Heart left ventricle (tissue), 16 donors: Measurements from ENCODE around the gene PAQR4. TPM values are rescaled to one million over a fixed set of nuclear protein-coding genes. Genes with fewer than 3 reads are reported as not detected.

Source experiments
- ATAC-seq, 4 donors: fragments of 200-7000 bp; cut with Tn5 transposase; one replicate each; pipeline ENCODE4 v1.9.1; 2020 to 2022; ENCODE audit warnings: moderate library complexity in 4 of 4, mild to moderate bottlenecking in 3 of 4, moderate number of reproducible peaks in 1 of 4
- DNase-seq, 5 donors: peaks; one replicate each; pipeline ENCODE4 v3.0.0-alpha.2; 2020
- H3K27ac ChIP-seq, 12 donors: fragments of 200-600 bp; sonication (generic) in 4 of 12; one replicate each; pipeline versions ENCODE4 v1.5.0 to v1.8.0; 2016 to 2022; ENCODE audit warnings: mild to moderate bottlenecking in 2 of 12
- H3K27me3 ChIP-seq, 9 donors: fragments of 200-600 bp; sonication (generic) in 2 of 9; one replicate each; pipeline versions ENCODE4 v1.5.1 to v1.8.0; 2016 to 2022; ENCODE audit warnings: mild to moderate bottlenecking in 3 of 9
- H3K36me3 ChIP-seq, 9 donors: fragments of 200-600 bp; sonication (generic) in 2 of 9; one replicate each; pipeline versions ENCODE4 v1.5.0 to v1.8.0; 2018 to 2022; ENCODE audit warnings: mild to moderate bottlenecking in 2 of 9
- H3K4me1 ChIP-seq, 12 donors: fragments of 200-600 bp; sonication (generic) in 4 of 12; one replicate each; pipeline versions ENCODE4 v1.5.0 to v1.8.0; 2016 to 2022; ENCODE audit warnings: mild to moderate bottlenecking in 3 of 12
- H3K4me3 ChIP-seq, 12 donors: fragments of 200-600 bp; sonication (generic) in 4 of 12; one replicate each; pipeline versions ENCODE4 v1.5.0 to v1.8.0; 2017 to 2022; ENCODE audit warnings: mild to moderate bottlenecking in 9 of 12, moderate library complexity in 4 of 12
- H3K9me3 ChIP-seq, 12 donors: fragments of 200-600 bp; sonication (generic) in 4 of 12; one replicate each; pipeline versions ENCODE4 v1.5.0 to v1.8.0; 2016 to 2022; ENCODE audit warnings: mild to moderate bottlenecking in 1 of 12
- CTCF ChIP-seq, 12 donors: fragments of 200-600 bp; sonication (generic) in 4 of 12; IDR thresholded peaks; one replicate each; pipeline versions ENCODE4 v1.5.0 to v1.8.0; 2018 to 2022; ENCODE audit warnings: antibody characterized with exemption in 12 of 12, mild to moderate bottlenecking in 5 of 12
- POLR2A ChIP-seq, 2 donors: fragments of 450-650 bp; IDR thresholded peaks; one replicate each; pipeline ENCODE4 v1.6.1; 2017; ENCODE audit warnings: antibody characterized with exemption in 2 of 2, mild to moderate bottlenecking in 2 of 2, moderate library complexity in 2 of 2
- WGBS, 4 donors: extraction: QIAGEN DNeasy Blood & Tissue Kit in 2 of 4; methylation state at CpG; one replicate each; pipeline versions ENCODE4 v1.1.5 to v1.1.7; 2013 to 2018; 5-methylcytosine and 5-hydroxymethylcytosine counted together
- intact Hi-C, 10 donors: fragments of 100-400 bp; cut with DNase I; formaldehyde crosslinking; loops; one replicate each; pipeline versions ENCODE4 v1.11.1 to v1.14.2; 2022
- polyA plus RNA-seq, 2 donors: library from polyadenylated mRNA; stranded (reverse); fragments of 200-250 nt; gene quantifications; one replicate each; pipeline ENCODE4 v1.2.3, GENCODE V29; 2013
- total RNA-seq, 9 donors: library from RNA; depleted of rRNA in 2 of 9; stranded (reverse); fragments of >200 nt in 2 of 9; fragmentation: NEBNext Ultra II Directional in 3 of 9; extraction: Animal tissue kit (Norgen Biotek cat#: 25700) in 3 of 9; gene quantifications; one replicate each; pipeline versions ENCODE4 v1.1.0 to v1.2.4, GENCODE V29; 2016 to 2023
- donor health status: ischemic (EF 13 %, LVEDD 7.1; RV severe dilation, severe dysfunction).
- donor health status: healthy with polysubstance abuse.
- donor health status: DM: no; HTN: yes; CAD: no.
- donor health status: DM: no; HTN: no; CAD: no.
- donor health status: ischemic (EF 25% LVEDD 6.9; RV normal size, moderate dysfunction).
- donor health status: ischemic (EF 25% LVEDD 5.7; RV mildly dilated, moderate dysfunction).
- donor health status: healthy.
- donor health status: DM: yes; HTN: yes; CAD: no.
- donor health status: ischemic (EF 35%, LVEDD 5.7; RV mildly dilated, moderate dysfunction).
- donor health status: nonischemic (EF 11% LVEDD 7.7; RV severe dilation, severe dysfunction).
- donor health status: DM: yes; HTN: yes; CAD: no.
- donor health status: PGD.
- donor health status: ischemic (EF 29% LVEDD 5.4; RV normal size, mild dysfunction).
- donor health status: nonischemic (EF 23%, LVEDD 6.1; RV moderate dilation, normal function).

The PAQR4 gene
- total and polyA plus RNA-seq, 11 donors = 6.9 to 16.3 (median 9.0) TPM

- intact Hi-C loops = no loop called here
- Histone ChIP-seq H3K27me3 (peaks cover 14 to 36% (median 24%) of the 10 kb centered on the region in 9 donors), H3K4me1 (peaks cover 11 to 44% (median 30%) of the 10 kb centered on the region in 12 donors), H3K27ac (no peak within 1 kb of the TSS), H3K36me3 (peaks cover 0 to 5% (median 0%) of the 10 kb centered on the region in 9 donors), H3K4me3 (no peak within 1 kb of the TSS), H3K9me3 (no peaks in the 10 kb centered on the region)
- WGBS, 4 donors = 4 to 10% (median 9%) methylated on average over 25 to 52 of the region's 52 CpGs
- no peak for ATAC-seq
- TF ChIP-seq CTCF (IDR thresholded peaks at IDR 0.05) (peak in 4 of 12 donors; percentile 10 to 30 (median 16)), POLR2A (IDR thresholded peaks at IDR 0.05) (no peak)
- DNase-seq = no peak
Measured at GRCh38 chr16:3017794-3018506, 48.8 kb downstream of the PAQR4 start, which contains the start of gene CLDN6. CLDN6 (minus strand) TSS chr16:3018183; CDS start chr16:3016021, 2,162 bp downstream.

- peaks cover 0 to 5% (median 0%) of the 10 kb centered on the region in 9 donors for H3K36me3 ChIP-seq
- 32 to 35% (median 34%) methylated on average over 39 to 40 of the region's 40 CpGs for WGBS, 4 donors
- H3K27me3 ChIP-seq = peaks cover 6 to 21% (median 14%) of the 10 kb centered on the region in 9 donors
- no peaks in the 10 kb centered on the region for H3K9me3 ChIP-seq
- ATAC-seq = no peak
- no peak for TF ChIP-seq CTCF (IDR thresholded peaks at IDR 0.05)
- no peak for TF ChIP-seq POLR2A (IDR thresholded peaks at IDR 0.05)
- no peak for DNase-seq
- H3K4me3 ChIP-seq = peak overlapping the region in 11 of 12 donors; percentile 56 to 99 (median 78)
- peaks cover 13 to 58% (median 42%) of the 10 kb centered on the region in 12 donors for H3K4me1 ChIP-seq
- intact Hi-C loops = loop anchor here in 1 of 10 donors (1.0 kb wide), 1 partner anchor 15 kb away; no protein-coding TSS in a partner anchor
- H3K27ac ChIP-seq = peak overlapping the region in 7 of 12 donors; percentile 90 to 100 (median 96)
Measured at GRCh38 chr16:3019594-3020246, 50.6 kb downstream of the PAQR4 start.

- TF ChIP-seq CTCF (IDR thresholded peaks at IDR 0.05) (peak in 3 of 12 donors; percentile 11 to 24 (median 22)), POLR2A (IDR thresholded peaks at IDR 0.05) (peak; percentile 45 to 89)
- Histone ChIP-seq H3K36me3 (peaks cover 0 to 5% (median 0%) of the 10 kb centered on the region in 9 donors), H3K4me3 (peak within 1 kb of the TSS; percentile 35 to 99 (median 76)), H3K27ac (peak within 1 kb of the TSS; percentile 31 to 100 (median 96)), H3K9me3 (no peaks in the 10 kb centered on the region), H3K27me3 (peaks cover 6 to 21% (median 14%) of the 10 kb centered on the region in 9 donors), H3K4me1 (peaks cover 13 to 61% (median 44%) of the 10 kb centered on the region in 12 donors)
- ATAC-seq (peak in 3 of 4 donors; percentile 3 to 45 (median 42)), DNase-seq (peak; percentile 82 to 90 (median 84))
- intact Hi-C loops = loop anchor here in 1 of 10 donors (1.0 kb wide), 1 partner anchor 16 kb away; no protein-coding TSS in a partner anchor
- WGBS, 4 donors = 0 to 4% (median 1%) methylated on average over 16 to 49 of the region's 49 CpGs
Measured at GRCh38 chr16:3020247-3020603, 51.1 kb downstream of the PAQR4 start, which contains the start of gene TNFRSF12A. TNFRSF12A (plus strand) TSS chr16:3020368; CDS start chr16:3020398, 30 bp downstream.
